ENCODE measurements around the gene TMEM204. TPM values are rescaled to one million over a fixed set of nuclear protein-coding genes. Genes with fewer than 3 reads are reported as not detected.

Gene TMEM204
- total RNA-seq, 2 donors from 2014 or later = 35.1 to 42.2 TPM

DNA sequence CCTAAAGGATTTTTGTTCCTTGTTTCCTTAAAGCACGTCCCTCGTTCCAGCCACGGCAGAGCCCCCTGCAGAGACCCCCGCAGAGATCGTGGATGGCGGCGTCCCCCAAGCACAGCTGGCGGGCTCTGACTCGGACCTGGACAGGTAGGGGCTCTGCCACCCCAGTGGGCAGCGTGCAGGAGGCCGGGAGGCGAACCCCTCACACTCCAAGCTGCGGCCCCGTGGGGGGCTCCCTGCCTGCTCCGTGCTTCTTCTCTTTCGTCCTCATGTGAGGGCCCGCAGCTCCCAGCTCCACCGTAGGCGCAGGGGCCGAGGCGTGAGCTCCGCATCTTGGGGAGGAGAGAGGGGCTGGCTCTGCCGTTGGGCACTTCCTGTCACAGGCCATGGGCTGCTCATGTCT lies 31.8 kb upstream of the TMEM204 start:
- TF ChIP-seq, protein P1, sequence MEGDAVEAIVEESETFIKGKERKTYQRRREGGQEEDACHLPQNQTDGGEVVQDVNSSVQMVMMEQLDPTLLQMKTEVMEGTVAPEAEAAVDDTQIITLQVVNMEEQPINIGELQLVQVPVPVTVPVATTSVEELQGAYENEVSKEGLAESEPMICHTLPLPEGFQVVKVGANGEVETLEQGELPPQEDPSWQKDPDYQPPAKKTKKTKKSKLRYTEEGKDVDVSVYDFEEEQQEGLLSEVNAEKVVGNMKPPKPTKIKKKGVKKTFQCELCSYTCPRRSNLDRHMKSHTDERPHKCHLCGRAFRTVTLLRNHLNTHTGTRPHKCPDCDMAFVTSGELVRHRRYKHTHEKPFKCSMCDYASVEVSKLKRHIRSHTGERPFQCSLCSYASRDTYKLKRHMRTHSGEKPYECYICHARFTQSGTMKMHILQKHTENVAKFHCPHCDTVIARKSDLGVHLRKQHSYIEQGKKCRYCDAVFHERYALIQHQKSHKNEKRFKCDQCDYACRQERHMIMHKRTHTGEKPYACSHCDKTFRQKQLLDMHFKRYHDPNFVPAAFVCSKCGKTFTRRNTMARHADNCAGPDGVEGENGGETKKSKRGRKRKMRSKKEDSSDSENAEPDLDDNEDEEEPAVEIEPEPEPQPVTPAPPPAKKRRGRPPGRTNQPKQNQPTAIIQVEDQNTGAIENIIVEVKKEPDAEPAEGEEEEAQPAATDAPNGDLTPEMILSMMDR (IDR thresholded peaks at IDR 0.05) = no peak
- Histone ChIP-seq H3K4me3 (no peak overlapping the region), H3K9me3 (no peaks in the 10 kb centered on the region), H3K27ac (no peak overlapping the region), H3K4me1 (no peaks in the 10 kb centered on the region), H3K27me3 (no peaks in the 10 kb centered on the region), H3K36me3 (peaks cover 75% of the 10 kb centered on the region)
- no peak for DNase-seq (ENCODE audit: low spot score)

DNA sequence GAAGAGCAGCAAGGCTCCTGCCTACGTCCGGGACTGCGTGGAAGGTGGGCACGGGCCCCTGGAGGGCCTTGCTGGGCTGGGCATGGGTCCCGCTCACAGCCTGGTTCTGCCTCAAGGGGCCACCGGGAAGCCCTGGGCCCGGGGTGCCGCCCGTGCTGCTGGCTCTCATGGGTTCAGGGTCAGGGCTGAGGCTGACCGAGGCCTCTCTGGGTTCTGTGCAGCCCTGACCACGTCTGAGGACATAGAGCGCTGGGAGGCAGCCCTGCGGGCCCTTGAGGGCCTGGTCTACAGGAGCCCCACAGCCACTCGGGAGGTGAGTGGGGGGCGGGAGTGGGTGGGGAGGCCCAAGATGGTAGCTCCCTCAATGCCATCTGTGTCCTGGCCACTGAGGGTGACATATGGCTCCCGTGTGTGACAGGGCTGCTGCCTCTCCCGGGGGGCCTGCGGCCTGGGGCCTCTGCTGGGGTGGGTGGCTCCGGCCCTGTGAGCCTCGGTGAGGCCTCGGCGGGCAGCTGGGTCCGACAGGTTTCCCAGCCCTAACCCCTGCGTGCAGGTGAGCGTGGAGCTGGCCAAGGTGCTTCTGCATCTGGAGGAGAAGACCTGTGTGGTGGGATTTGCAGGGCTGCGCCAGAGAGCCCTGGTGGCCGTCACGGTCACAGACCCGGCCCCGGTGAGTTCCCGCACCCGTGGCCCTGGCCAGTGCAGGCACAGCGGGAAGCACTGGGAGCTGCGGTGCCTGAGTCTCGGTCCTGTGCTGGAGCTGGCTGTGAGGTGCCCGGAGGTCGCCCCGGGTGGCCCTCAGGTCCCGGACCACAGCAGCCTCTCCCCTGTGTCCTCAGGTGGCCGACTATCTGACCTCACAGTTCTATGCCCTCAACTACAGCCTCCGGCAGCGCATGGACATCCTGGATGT lies 31.1 kb upstream of the TMEM204 start:
- no peak for DNase-seq (ENCODE audit: low spot score)
- peaks cover 75% of the 10 kb centered on the region for H3K36me3 ChIP-seq

DNA sequence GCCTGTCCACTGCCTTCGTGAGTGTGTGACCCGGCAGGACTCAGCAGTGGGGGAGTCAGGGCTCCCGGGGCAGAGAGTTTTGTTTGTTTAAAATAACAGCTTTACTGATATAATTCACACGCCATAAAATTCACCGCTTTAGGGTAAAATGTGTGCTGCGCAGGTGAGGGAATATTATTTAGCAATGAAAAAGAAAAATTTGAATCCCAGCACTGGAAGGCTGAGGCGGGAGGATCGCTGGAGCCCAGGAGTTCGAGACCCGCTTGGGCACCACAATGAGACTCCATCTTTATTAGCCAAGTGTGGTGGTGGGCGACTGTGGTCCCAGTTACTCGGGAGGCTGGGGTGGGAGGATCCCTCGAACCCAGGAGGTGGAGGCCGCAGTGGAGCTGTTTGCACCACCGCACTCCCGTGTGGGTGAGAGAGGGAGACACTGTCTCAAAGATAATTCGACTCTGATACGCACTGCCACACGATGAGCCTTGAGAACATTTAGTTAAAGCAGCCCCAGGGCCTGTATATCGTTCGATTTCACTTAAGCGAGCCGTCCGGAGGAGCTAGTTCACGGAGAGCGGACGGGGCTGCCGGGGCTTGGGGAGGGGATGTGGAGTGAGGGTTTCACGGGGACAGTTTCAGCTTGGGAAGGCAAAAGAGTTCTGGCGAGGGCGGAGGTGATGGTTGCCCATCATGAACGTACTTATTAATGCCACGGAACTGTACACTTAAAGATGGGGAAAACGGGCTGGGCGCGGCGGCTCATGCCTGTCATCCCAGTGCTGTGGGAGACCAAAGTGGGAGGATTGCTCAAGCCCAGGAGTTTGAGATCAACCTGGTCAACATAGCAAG lies 30.1 kb upstream of the TMEM204 start:
- TF ChIP-seq, protein P1 (IDR thresholded peaks at IDR 0.05) = no peak
- DNase-seq (ENCODE audit: low spot score) = no peak
- H3K36me3 ChIP-seq = peaks cover 68% of the 10 kb centered on the region

More for the DNA sequence above, 31.1 kb upstream of the TMEM204 start:
- Histone ChIP-seq H3K9me3 (no peaks in the 10 kb centered on the region), H3K27ac (no peak overlapping the region), H3K4me1 (no peaks in the 10 kb centered on the region), H3K4me3 (no peak overlapping the region), H3K27me3 (no peaks in the 10 kb centered on the region)
- TF ChIP-seq, protein P1 (IDR thresholded peaks at IDR 0.05) = no peak

DNA sequence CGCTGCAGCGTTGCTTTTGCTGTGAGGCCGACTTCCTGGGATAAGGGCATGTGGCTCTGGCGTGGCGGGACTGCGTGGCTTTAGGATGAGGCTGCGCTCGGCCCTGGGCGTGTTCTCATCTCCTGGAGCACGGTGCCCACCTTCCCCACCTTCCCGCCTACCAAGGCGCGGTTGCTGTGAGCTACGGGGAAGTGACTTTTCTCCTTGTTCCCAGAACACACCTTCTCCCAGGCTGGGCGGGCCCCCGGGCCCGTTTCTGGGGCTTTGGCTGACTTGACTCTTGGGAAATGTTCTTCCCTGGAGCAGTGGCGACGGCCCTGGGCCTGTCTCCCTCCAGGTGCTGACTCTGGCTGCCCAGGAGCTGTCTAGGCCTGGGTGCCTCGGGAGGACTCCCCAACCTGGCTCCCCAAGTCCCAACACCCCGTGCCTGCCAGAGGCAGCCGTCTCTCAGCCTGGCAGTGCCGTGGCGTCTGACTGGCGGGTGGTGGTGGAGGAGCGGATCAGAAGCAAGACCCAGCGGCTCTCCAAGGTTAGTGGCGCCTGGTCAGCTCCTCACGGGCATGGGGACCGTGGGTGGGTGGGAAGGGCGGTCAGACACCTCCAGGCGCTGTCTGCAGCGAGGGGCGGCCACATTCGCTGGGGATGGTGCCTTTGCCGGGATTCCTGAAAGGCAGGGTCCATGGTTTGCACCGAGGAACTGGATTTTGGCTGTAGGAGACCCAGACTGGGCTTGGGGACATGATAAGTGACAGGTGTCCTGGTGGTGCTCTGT lies 28.2 kb upstream of the TMEM204 start:
- TF ChIP-seq, protein P1 (IDR thresholded peaks at IDR 0.05) = no peak
- no peak for DNase-seq (ENCODE audit: low spot score)
- no peak overlapping the region for H3K4me3 ChIP-seq
- no peak overlapping the region for H3K27ac ChIP-seq
- H3K4me1 ChIP-seq = peaks cover 0 to 19% of the 10 kb centered on the region in 2 donors
- H3K9me3 ChIP-seq = no peaks in the 10 kb centered on the region
- H3K36me3 ChIP-seq = peaks cover 50% of the 10 kb centered on the region
- H3K27me3 ChIP-seq = no peaks in the 10 kb centered on the region

More for the DNA sequence above, 30.1 kb upstream of the TMEM204 start:
- no peaks in the 10 kb centered on the region for H3K9me3 ChIP-seq
- no peak overlapping the region for H3K27ac ChIP-seq
- no peaks in the 10 kb centered on the region for H3K27me3 ChIP-seq
- no peaks in the 10 kb centered on the region for H3K4me1 ChIP-seq
- no peak overlapping the region for H3K4me3 ChIP-seq

DNA sequence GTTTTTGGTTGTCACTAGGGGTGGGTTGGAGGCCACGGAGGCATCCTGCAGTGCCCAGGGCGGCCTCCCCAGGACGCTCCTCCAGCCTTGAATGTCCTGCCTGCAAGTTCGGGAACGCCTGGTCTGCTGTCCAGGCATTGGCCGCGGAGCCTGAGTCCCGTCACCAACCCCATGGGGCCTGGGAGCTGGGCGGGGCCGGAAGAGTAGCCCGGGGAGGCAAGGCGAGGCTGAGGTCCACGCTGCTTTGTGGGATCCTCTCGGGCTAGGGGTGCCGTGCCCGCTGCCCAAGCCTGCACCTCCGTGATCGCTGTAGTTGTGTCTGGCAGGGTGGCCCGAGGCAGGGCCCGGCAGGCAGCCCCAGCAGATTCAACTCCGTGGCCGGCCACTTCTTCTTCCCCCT lies 27.6 kb upstream of the TMEM204 start:
- H3K36me3 ChIP-seq = peaks cover 44% of the 10 kb centered on the region
- H3K27me3 ChIP-seq = no peaks in the 10 kb centered on the region
- H3K4me3 ChIP-seq = no peak overlapping the region
- no peak for DNase-seq (ENCODE audit: low spot score)
- H3K4me1 ChIP-seq = peaks cover 0 to 26% of the 10 kb centered on the region in 2 donors
- TF ChIP-seq, protein P1 (IDR thresholded peaks at IDR 0.05) = no peak
- no peaks in the 10 kb centered on the region for H3K9me3 ChIP-seq
- H3K27ac ChIP-seq = no peak overlapping the region

Data from right atrium auricular region (tissue), 2 donors.